ENCODE results near the gene FARS2. TPM values are rescaled to one million over a fixed set of nuclear protein-coding genes. Genes with fewer than 3 reads are reported as not detected.
A peak's percentile ranks its signal among the peaks of the same experiment; 100 is the strongest.

FARS2 gene
- total RNA-seq, 1 experiment from 2014 or later = 17.8 TPM

- no peak overlapping the region for H3K27ac ChIP-seq (ENCODE audit: low read depth, low read length, poor library complexity, severe bottlenecking)
- CTCF ChIA-PET = no interaction called here
- no TSS peak for BruUV-seq (replicated peaks)
- H3K9me3 ChIP-seq (ENCODE audit: low read depth, low read length, poor library complexity, severe bottlenecking) = no peaks in the 10 kb centered on the region
- peaks cover 13% of the 10 kb centered on the region for H3K4me1 ChIP-seq (ENCODE audit: insufficient read depth, low read length, poor library complexity, severe bottlenecking)
- POLR2A ChIA-PET (ENCODE audit: low non-redundant PET) = interaction anchor here (0.9 kb wide), 1 partner anchor 20 kb away, joined by 11 read pairs; no protein-coding TSS in a partner anchor
- no peaks in the 10 kb centered on the region for H3K36me3 ChIP-seq (ENCODE audit: insufficient read depth, low read length, poor library complexity, severe bottlenecking)
- H3K4me3 ChIP-seq (ENCODE audit: low read depth, low read length, poor library complexity, severe bottlenecking) = no peak overlapping the region
- no peak for TF ChIP-seq CTCF (conservative IDR thresholded peaks at IDR 0.05; ENCODE audit: low read depth, low read length)
- TF ChIP-seq EZH2 (IDR thresholded peaks at IDR 0.05; ENCODE audit: borderline replicate concordance, low read depth, low read length, poor library complexity, severe bottlenecking) = no peak
- no peak for DNase-seq (ENCODE audit: low spot score)
- H3K27me3 ChIP-seq (replicated peaks; ENCODE audit: insufficient read depth, low read depth, low read length, poor library complexity) = no peaks in the 10 kb centered on the region
- intact Hi-C loops (cut with micrococcal nuclease; ENCODE audit: unreplicated experiment) = no loop called here
Measured at GRCh38 chr6:5761370-5761769, 500.1 kb downstream of the FARS2 start.

GRCh38 chr6:5762561-5762968 is 501.3 kb downstream of the FARS2 start:
- Histone ChIP-seq H3K4me1 (ENCODE audit: insufficient read depth, low read length, poor library complexity, severe bottlenecking) (peaks cover 13% of the 10 kb centered on the region), H3K9me3 (ENCODE audit: low read depth, low read length, poor library complexity, severe bottlenecking) (no peaks in the 10 kb centered on the region), H3K36me3 (ENCODE audit: insufficient read depth, low read length, poor library complexity, severe bottlenecking) (no peaks in the 10 kb centered on the region), H3K27me3 (replicated peaks; ENCODE audit: insufficient read depth, low read depth, low read length, poor library complexity) (no peaks in the 10 kb centered on the region), H3K27ac (ENCODE audit: low read depth, low read length, poor library complexity, severe bottlenecking) (peak overlapping the region; percentile 12), H3K4me3 (ENCODE audit: low read depth, low read length, poor library complexity, severe bottlenecking) (no peak overlapping the region)
- BruUV-seq (replicated peaks) = no TSS peak
- ChIA-PET POLR2A (ENCODE audit: low non-redundant PET) (no interaction called here), CTCF (no interaction called here)
- TF ChIP-seq CTCF (conservative IDR thresholded peaks at IDR 0.05; ENCODE audit: low read depth, low read length) = no peak
- TF ChIP-seq EZH2 (IDR thresholded peaks at IDR 0.05; ENCODE audit: borderline replicate concordance, low read depth, low read length, poor library complexity, severe bottlenecking) = no peak
- no peak for DNase-seq (ENCODE audit: low spot score)
- intact Hi-C loops (cut with micrococcal nuclease; ENCODE audit: unreplicated experiment) = no loop called here

- BruUV-seq (replicated peaks) = no TSS peak
- Histone ChIP-seq H3K36me3 (ENCODE audit: insufficient read depth, low read length, poor library complexity, severe bottlenecking) (no peaks in the 10 kb centered on the region), H3K4me1 (ENCODE audit: insufficient read depth, low read length, poor library complexity, severe bottlenecking) (peaks cover 13% of the 10 kb centered on the region), H3K4me3 (ENCODE audit: low read depth, low read length, poor library complexity, severe bottlenecking) (no peak overlapping the region), H3K27ac (ENCODE audit: low read depth, low read length, poor library complexity, severe bottlenecking) (no peak overlapping the region), H3K9me3 (ENCODE audit: low read depth, low read length, poor library complexity, severe bottlenecking) (no peaks in the 10 kb centered on the region), H3K27me3 (replicated peaks; ENCODE audit: insufficient read depth, low read depth, low read length, poor library complexity) (no peaks in the 10 kb centered on the region)
- no peak for DNase-seq (ENCODE audit: low spot score)
- ChIA-PET CTCF (no interaction called here), POLR2A (ENCODE audit: low non-redundant PET) (no interaction called here)
- intact Hi-C loops (cut with micrococcal nuclease; ENCODE audit: unreplicated experiment) = no loop called here
- TF ChIP-seq EZH2 (IDR thresholded peaks at IDR 0.05; ENCODE audit: borderline replicate concordance, low read depth, low read length, poor library complexity, severe bottlenecking) (no peak), CTCF (conservative IDR thresholded peaks at IDR 0.05; ENCODE audit: low read depth, low read length) (no peak)
Measured at GRCh38 chr6:5763407-5763806, 502.1 kb downstream of the FARS2 start.

All from A673 (cell line).